Measurements from ENCODE around the gene SLC4A2. TPM values are rescaled to one million over a fixed set of nuclear protein-coding genes. Genes with fewer than 3 reads are reported as not detected.

The SLC4A2 gene
- total RNA-seq, 1 experiment from 2014 or later, result 100 TPM

DNA sequence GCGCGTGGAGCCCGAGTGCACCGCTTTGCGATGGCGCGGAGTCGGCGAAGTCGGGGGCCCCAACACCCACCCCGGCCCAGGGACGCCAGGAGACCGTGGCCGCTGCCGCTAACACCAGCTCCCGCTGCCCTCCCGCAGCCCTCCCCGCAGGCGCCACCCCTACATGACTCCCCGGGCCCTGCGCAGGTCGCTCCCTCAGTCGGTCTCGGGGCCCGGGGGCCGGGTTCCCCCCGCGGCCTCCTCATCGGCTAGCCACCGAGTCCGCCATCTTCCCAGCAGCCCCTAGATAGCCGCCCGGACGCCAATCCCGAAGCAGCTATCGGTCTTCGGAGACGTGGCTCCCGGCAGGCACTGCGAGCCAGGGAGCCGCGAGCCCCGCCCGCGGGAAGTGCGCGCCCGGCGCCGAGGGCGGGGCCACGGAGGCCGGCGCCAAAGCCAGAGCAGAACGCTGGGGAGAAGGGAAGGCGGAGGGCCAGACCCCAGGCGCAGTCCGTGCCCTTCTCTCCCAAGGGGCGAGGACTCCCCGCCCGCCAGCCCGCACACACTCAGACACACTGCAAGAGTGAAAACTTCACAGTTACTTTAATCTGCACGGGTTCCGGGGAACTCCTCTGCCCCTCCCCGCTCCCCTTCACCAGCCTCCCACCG is 21.3 kb downstream of the SLC4A2 start, which contains the start of gene FASTK:
FASTK (minus strand) TSS at position 288 of the 648 bp plus-strand sequence; CDS start at position 245, 43 bp downstream.
- peak within 1 kb of the TSS; percentile 60 for H3K27ac ChIP-seq
- H3K4me1 ChIP-seq (replicated peaks), result peaks cover 41% of the 10 kb centered on the region
- H3K4me3 ChIP-seq, result peak within 1 kb of the TSS; percentile 88
- peak; percentile 83 to 90 for DNase-seq (ENCODE audit: low read depth in 1 of 2, low spot score in 2 of 2)
- H3K36me3 ChIP-seq, result peaks cover 60% of the 10 kb centered on the region
- no peaks in the 10 kb centered on the region for H3K27me3 ChIP-seq (replicated peaks)
- H3K9me3 ChIP-seq (replicated peaks), result no peaks in the 10 kb centered on the region

DNA sequence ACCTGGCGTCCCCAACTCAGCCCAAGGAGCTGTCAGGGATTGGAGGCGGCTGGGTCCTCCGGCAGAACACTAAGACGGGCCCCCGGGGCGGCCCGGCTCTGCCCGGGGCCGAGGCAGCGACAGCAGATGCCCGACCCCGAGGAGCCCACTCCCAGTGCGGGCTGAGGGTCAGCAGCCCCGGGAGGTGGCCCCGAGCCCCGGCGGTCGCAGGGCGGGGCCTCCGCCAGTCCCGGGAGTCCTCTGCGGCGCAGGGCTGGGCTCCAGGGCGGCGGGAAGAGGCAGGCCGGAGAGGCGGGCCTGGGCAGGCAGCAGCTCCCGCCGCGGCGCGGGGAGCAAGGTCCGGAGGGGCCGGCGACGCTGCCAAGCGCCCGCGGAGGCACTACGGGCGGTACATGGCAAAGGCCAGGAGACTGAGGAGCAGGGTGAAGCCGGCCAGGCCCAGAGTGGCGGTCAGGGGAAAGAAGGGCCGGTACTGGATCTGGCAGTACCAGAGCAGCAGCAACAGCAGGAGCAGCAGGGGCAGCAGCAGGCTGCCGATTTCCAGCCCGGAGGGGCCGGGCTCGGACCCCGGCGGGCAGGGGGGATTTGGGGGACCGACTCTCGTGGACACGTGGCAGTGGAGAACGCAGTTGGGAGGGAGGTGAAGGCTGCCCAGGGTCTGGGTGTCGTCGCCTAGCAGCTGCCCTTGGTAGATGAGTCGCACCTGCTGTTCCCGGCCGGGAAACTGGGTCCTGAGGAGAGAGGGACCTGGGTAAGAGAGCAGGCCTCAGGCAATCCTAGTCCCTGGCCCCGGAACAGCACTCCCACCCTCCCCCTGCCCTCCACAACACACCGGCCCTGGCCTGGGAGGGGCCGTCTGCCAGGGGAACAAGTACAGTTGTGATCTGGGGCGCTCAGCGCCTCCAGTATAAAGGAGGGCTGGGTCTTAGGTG is 22.0 kb downstream of the SLC4A2 start:
- Histone ChIP-seq H3K4me3 (peak overlapping the region; percentile 88), H3K36me3 (peaks cover 52% of the 10 kb centered on the region), H3K27me3 (replicated peaks) (no peaks in the 10 kb centered on the region), H3K9me3 (replicated peaks) (no peaks in the 10 kb centered on the region), H3K27ac (peak overlapping the region; percentile 10; the same call in 1 of the 2 replicates), H3K4me1 (replicated peaks) (peaks cover 45% of the 10 kb centered on the region)
- no peak for DNase-seq (ENCODE audit: low read depth in 1 of 2, low spot score in 2 of 2)

- peak overlapping the region; percentile 33 for H3K27ac ChIP-seq
- peaks cover 51% of the 10 kb centered on the region for H3K4me1 ChIP-seq (replicated peaks)
Observed at GRCh38 chr7:151082141-151083070, 23.0 kb downstream of the SLC4A2 start.

DNA sequence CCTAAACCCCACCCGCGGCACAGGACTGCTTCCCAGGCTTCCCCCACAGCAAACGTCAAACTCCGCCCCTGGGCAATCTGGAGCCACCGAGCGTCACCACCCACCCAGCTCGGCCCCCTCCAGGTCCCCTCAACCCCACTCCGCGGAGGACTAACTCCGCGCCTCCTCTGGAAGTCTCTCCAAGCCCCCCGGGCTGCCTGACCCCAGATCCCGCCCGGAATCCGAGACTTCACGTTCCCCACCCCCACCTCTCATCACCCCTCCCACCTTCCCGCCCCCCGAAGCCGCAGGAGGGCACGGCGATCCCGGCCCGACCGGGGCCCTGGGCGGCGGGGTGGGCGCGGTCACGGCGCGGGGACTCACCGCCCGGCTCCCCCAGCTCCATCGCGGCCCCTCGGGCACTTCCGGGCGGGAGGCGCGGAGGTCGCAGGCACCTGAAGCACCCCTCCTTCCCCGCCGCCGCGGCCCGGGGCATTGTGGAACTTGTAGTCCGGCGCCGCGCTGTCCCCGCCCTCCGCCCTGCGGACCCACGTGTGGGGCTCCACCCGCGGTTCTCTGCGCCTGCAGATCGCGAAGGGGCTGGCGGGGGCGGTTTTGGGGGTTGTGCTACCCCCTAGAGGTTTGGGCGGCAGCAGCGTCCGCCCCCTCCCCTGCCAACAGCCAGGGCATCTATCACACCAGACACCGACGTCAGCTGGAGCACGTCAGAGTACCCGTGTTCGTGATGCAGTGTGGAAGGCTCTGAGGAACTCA is 23.9 kb downstream of the SLC4A2 start, which contains the start of gene TMUB1:
TMUB1 (minus strand) TSS at position 423 of the 753 bp plus-strand sequence. CDS start 930 bp downstream, outside the sequence.
- no peaks in the 10 kb centered on the region for H3K27me3 ChIP-seq (replicated peaks)
- peak within 1 kb of the TSS; percentile 75 for H3K4me3 ChIP-seq
- peak; percentile 60 to 73 for DNase-seq (ENCODE audit: low read depth in 1 of 2, low spot score in 2 of 2)
- H3K4me1 ChIP-seq (replicated peaks), result peaks cover 59% of the 10 kb centered on the region
- H3K36me3 ChIP-seq, result peaks cover 38% of the 10 kb centered on the region
- H3K27ac ChIP-seq, result peak within 1 kb of the TSS; percentile 33
- no peaks in the 10 kb centered on the region; the same call in 1 of the 2 replicates for H3K9me3 ChIP-seq (replicated peaks)

More at GRCh38 chr7:151082141-151083070, 23.0 kb downstream of the SLC4A2 start:
- Histone ChIP-seq H3K27me3 (replicated peaks) (no peaks in the 10 kb centered on the region), H3K4me3 (peak overlapping the region; percentile 75), H3K9me3 (replicated peaks) (no peaks in the 10 kb centered on the region; the same call in 1 of the 2 replicates), H3K36me3 (peaks cover 43% of the 10 kb centered on the region)
- no peak for DNase-seq (ENCODE audit: low read depth in 1 of 2, low spot score in 2 of 2)

GRCh38 chr7:151083824-151084160 is 24.4 kb downstream of the SLC4A2 start:
- no peak overlapping the region for H3K27ac ChIP-seq

DNA sequence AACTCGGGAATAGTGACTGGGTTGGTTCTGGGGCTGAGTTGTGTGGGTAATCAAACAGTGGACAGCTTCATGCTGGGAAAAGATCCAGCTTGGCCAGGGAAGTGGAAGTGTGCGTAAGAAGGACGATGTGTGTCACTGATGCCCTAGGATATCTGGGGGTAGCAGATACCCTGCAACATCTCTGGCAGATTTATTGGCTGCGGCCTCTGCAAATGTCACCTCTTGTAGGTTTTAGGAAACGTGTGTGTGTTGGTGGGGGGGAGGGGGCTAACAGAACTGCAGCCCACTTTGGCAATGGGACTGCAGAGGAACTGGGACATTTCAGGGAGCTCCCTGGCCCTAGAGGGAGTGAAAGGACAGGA is 25.9 kb downstream of the SLC4A2 start:
- Histone ChIP-seq H3K36me3 (peaks cover 21% of the 10 kb centered on the region), H3K27me3 (replicated peaks) (no peaks in the 10 kb centered on the region), H3K9me3 (replicated peaks) (no peaks in the 10 kb centered on the region; the same call in 1 of the 2 replicates), H3K4me3 (peak overlapping the region; percentile 58; the same call in 1 of the 2 replicates), H3K27ac (no peak overlapping the region), H3K4me1 (replicated peaks) (peaks cover 67% of the 10 kb centered on the region)
- DNase-seq (ENCODE audit: low read depth in 1 of 2, low spot score in 2 of 2), result no peak

More at GRCh38 chr7:151083824-151084160, 24.4 kb downstream of the SLC4A2 start:
- peak overlapping the region; percentile 75 for H3K4me3 ChIP-seq
- peaks cover 33% of the 10 kb centered on the region for H3K36me3 ChIP-seq
- DNase-seq (ENCODE audit: low read depth in 1 of 2, low spot score in 2 of 2), result no peak
- no peaks in the 10 kb centered on the region; the same call in 1 of the 2 replicates for H3K9me3 ChIP-seq (replicated peaks)
- H3K4me1 ChIP-seq (replicated peaks), result peaks cover 65% of the 10 kb centered on the region
- H3K27me3 ChIP-seq (replicated peaks), result no peaks in the 10 kb centered on the region

- H3K27ac ChIP-seq, result peak within 1 kb of the TSS; percentile 10; the same call in 1 of the 2 replicates
- H3K9me3 ChIP-seq (replicated peaks), result no peaks in the 10 kb centered on the region; the same call in 1 of the 2 replicates
- peak; percentile 74 to 89 for DNase-seq (ENCODE audit: low read depth in 1 of 2, low spot score in 2 of 2)
- H3K4me3 ChIP-seq, result peak within 1 kb of the TSS; percentile 58
- H3K36me3 ChIP-seq, result peaks cover 16% of the 10 kb centered on the region
- peaks cover 64% of the 10 kb centered on the region for H3K4me1 ChIP-seq (replicated peaks)
- no peaks in the 10 kb centered on the region for H3K27me3 ChIP-seq (replicated peaks)
Observed at GRCh38 chr7:151085691-151086620, 26.6 kb downstream of the SLC4A2 start, which contains the start of gene AGAP3. Gene AGAP3 (plus strand): TSS chr7:151086475. CDS start chr7:151086742, 267 bp downstream.

DNA sequence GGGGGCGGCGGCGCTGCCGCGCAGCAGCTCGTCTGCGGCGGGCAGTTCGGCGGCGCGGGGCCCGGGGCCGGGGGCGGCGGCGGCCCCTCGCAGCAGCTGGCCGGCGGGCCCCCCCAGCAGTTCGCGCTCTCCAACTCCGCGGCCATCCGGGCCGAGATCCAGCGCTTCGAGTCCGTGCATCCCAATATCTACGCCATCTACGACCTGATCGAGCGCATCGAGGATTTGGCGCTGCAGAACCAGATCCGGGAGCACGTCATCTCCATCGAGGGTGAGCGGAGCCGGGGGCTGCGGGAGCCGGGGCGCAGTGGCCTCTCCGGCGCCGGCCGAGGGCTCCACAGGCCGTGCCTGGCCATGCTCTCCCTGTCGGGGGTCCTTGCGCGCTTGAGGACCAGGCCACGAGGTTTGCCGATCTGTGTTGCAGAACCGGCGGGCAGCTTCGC is 27.4 kb downstream of the SLC4A2 start:
- Histone ChIP-seq H3K36me3 (peaks cover 8% of the 10 kb centered on the region), H3K27ac (no peak overlapping the region; the same call in 1 of the 2 replicates), H3K27me3 (replicated peaks) (no peaks in the 10 kb centered on the region), H3K4me3 (peak overlapping the region; percentile 58), H3K4me1 (replicated peaks) (peaks cover 56% of the 10 kb centered on the region), H3K9me3 (replicated peaks) (no peaks in the 10 kb centered on the region; the same call in 1 of the 2 replicates)
- peak in 1 of 2 experiments; percentile 58 for DNase-seq (ENCODE audit: low read depth in 1 of 2, low spot score in 2 of 2)

- no peaks in the 10 kb centered on the region; the same call in 1 of the 2 replicates for H3K9me3 ChIP-seq (replicated peaks)
- peak overlapping the region; percentile 58 for H3K4me3 ChIP-seq
- H3K27ac ChIP-seq, result peak overlapping the region; percentile 46
- DNase-seq (ENCODE audit: low read depth in 1 of 2, low spot score in 2 of 2), result peak in 1 of 2 experiments; percentile 72
- peaks cover 4% of the 10 kb centered on the region; the same call in 1 of the 2 replicates for H3K36me3 ChIP-seq
- peaks cover 50% of the 10 kb centered on the region for H3K4me1 ChIP-seq (replicated peaks)
- H3K27me3 ChIP-seq (replicated peaks), result no peaks in the 10 kb centered on the region
Observed at GRCh38 chr7:151087245-151088018, 28.0 kb downstream of the SLC4A2 start.

DNA sequence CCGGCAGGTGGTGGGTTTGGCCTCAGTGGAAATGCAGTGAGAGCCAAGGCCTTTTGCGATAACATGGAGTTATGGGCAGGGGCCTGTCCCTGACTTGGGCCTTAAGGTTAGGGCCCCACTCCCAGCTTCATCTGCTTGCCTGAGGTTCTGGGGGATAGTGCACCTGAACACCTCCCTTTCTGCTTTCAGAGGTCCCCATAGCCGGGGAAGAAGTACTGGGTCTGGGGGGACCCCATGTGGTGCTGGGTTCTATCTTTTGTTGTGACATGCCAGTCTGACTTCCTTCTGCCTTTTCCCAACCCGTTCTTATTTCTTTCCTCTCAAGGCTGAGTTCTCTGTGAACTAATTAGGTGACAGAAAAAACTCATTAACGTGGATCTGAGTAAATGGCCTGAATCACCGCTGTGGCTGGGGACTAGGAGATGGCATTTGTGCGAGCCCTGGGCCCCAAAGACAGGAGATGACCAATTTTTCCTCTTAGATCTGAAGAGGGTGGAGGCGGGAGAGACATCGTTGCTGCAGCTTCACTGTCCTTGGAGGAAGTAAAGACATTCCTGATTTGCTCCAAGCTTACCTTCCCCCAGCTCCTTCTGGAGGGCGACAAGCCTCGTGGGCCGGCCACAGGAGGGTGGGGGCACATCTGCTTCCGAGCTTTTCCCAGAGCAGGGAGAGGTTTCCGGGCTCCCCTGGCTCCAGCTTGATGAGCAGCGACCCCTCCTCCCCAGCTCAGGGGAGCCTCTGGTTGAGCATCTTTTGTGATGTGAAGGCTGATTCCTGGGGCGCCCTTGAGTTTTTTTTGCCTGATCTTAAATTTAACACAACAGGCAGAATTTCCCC is 28.8 kb downstream of the SLC4A2 start:
- Histone ChIP-seq H3K27ac (peak overlapping the region; percentile 52), H3K4me3 (peak overlapping the region; percentile 58), H3K9me3 (replicated peaks) (no peaks in the 10 kb centered on the region; the same call in 1 of the 2 replicates), H3K4me1 (replicated peaks) (peaks cover 46% of the 10 kb centered on the region), H3K27me3 (replicated peaks) (no peaks in the 10 kb centered on the region), H3K36me3 (peaks cover 4% of the 10 kb centered on the region; the same call in 1 of the 2 replicates)
- DNase-seq (ENCODE audit: low read depth in 1 of 2, low spot score in 2 of 2), result peak in 1 of 2 experiments; percentile 42
